Measurements from ENCODE around the gene ZNF440.
A peak's percentile ranks its signal among the peaks of the same experiment; 100 is the strongest.

Gene ZNF440

DNA sequence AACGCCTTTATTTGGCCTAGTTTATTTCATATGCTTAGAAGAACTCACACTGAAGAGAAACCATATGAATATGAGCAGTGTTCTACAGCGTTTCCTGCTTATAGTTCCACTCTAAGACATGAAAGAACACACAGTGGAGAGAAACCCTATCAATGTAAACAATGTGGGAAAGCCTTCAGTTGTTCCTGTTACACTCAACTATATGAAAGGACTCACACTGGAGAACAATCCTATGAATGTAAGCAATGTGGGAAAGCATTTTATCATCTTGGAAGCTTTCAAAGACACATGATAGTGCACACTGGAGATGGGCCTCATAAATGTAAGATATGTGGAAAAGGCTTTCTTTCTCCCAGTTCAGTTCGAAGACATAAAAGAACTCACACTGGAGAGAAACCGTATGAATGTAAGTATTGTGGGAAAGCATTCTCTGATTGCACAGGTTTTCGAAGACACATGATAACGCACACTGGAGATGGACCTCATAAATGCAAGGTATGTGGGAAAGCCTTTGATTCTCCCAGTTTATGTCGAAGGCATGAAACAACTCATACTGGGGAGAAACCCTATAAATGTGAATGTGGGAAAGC, 33.5 kb upstream of the ZNF440 start:
- DNase-seq (ENCODE audit: extremely low spot score), result no peak
- no peak for TF ChIP-seq ELF4 (IDR thresholded peaks at IDR 0.05)
- TF ChIP-seq ZNF384 (IDR thresholded peaks at IDR 0.05), result no peak
- TF ChIP-seq L3MBTL2 (conservative IDR thresholded peaks at IDR 0.05), result no peak
- TF ChIP-seq ARNT (IDR thresholded peaks at IDR 0.05), result no peak
- TF ChIP-seq FOXA1 (IDR thresholded peaks at IDR 0.05), result no peak
- TF ChIP-seq, protein P1, sequence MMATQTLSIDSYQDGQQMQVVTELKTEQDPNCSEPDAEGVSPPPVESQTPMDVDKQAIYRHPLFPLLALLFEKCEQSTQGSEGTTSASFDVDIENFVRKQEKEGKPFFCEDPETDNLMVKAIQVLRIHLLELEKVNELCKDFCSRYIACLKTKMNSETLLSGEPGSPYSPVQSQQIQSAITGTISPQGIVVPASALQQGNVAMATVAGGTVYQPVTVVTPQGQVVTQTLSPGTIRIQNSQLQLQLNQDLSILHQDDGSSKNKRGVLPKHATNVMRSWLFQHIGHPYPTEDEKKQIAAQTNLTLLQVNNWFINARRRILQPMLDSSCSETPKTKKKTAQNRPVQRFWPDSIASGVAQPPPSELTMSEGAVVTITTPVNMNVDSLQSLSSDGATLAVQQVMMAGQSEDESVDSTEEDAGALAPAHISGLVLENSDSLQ (IDR thresholded peaks at IDR 0.05), result no peak
- no peak for TF ChIP-seq SUZ12 (IDR thresholded peaks at IDR 0.05)
- no peak for TF ChIP-seq BHLHE40 (IDR thresholded peaks at IDR 0.05; ENCODE audit: borderline replicate concordance)
- no peak for TF ChIP-seq LEF1 (IDR thresholded peaks at IDR 0.05; ENCODE audit: borderline replicate concordance)
- no peak for TF ChIP-seq SP1 (IDR thresholded peaks at IDR 0.05)
- no peak for TF ChIP-seq TARDBP (IDR thresholded peaks at IDR 0.05)
- TF ChIP-seq FOXK2 (IDR thresholded peaks at IDR 0.05), result no peak
- no peak for TF ChIP-seq HDGF (IDR thresholded peaks at IDR 0.05; ENCODE audit: borderline replicate concordance)
- TF ChIP-seq NFRKB (IDR thresholded peaks at IDR 0.05), result no peak
- no peak for TF ChIP-seq CTBP1 (IDR thresholded peaks at IDR 0.05; ENCODE audit: borderline replicate concordance)
- ChIA-PET POLR2A (no interaction called here), CTCF (no interaction called here)

DNA sequence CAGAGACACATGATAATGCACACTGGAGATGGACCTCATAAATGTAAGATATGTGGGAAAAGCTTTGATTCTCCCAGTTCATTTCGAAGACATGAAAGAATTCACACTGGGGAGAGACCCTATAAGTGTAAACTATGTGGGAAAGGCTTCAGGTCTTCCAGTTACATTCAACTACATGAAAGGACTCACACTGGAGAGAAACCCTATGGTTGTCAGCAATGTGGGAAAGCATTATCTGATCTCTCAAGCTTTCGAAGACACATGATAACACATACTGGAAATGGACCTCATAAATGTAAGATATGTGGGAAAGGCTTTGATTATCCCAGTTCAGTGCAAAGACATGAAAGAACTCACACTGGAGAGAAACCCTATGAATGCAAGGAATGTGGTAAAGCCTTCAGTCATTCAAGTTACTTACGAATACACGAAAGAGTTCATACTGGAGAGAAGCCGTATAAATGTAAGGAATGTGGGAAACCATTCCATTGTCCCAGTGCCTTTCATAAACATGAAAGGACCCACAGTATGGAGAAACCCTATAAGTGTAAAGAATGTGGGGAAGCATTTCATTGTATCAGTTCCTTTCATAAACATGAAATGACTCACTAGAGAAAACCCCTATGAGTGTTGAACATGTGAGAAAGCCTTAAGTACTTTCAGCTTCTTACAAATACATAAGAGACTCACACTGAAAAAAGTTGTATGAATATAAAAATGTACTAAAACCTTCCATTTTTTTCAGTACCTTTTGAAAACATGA, 32.6 kb upstream of the ZNF440 start:
- ChIA-PET POLR2A (no interaction called here), CTCF (no interaction called here)
- no peak for DNase-seq (ENCODE audit: extremely low spot score)
- TF ChIP-seq ARNT (IDR thresholded peaks at IDR 0.05), result no peak
- no peak for TF ChIP-seq ELF4 (IDR thresholded peaks at IDR 0.05)
- no peak for TF ChIP-seq ZNF384 (IDR thresholded peaks at IDR 0.05)
- no peak for TF ChIP-seq SP1 (IDR thresholded peaks at IDR 0.05)
- no peak for TF ChIP-seq CTBP1 (IDR thresholded peaks at IDR 0.05; ENCODE audit: borderline replicate concordance)
- TF ChIP-seq FOXA1 (IDR thresholded peaks at IDR 0.05), result no peak
- TF ChIP-seq NFRKB (IDR thresholded peaks at IDR 0.05), result no peak
- no peak for TF ChIP-seq LEF1 (IDR thresholded peaks at IDR 0.05; ENCODE audit: borderline replicate concordance)

DNA sequence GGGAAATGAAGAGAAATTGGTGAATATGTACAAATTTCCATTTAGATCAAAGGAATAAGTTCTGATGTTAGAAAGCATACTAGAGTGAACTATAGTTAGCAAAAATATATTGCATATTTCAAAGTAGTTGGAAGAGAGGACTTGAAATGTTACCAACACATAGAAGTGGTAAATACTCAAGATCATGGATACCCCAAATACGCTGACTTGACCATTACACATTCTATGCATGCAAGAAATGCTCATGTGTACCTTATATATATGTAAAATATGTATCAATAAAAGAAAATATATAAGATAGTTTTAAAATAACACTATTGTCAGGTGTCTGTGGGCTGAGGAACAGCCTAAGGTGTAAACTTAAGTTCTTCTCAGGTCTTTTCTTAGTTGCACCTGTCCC, 30.3 kb upstream of the ZNF440 start:
- ChIA-PET POLR2A (no interaction called here), CTCF (no interaction called here)
- DNase-seq (ENCODE audit: extremely low spot score), result no peak
- TF ChIP-seq SUZ12 (IDR thresholded peaks at IDR 0.05), result no peak
- no peak for TF ChIP-seq CTBP1 (IDR thresholded peaks at IDR 0.05; ENCODE audit: borderline replicate concordance)
- TF ChIP-seq SP1 (IDR thresholded peaks at IDR 0.05), result no peak
- TF ChIP-seq L3MBTL2 (conservative IDR thresholded peaks at IDR 0.05), result no peak
- TF ChIP-seq FOXA1 (IDR thresholded peaks at IDR 0.05), result no peak
- TF ChIP-seq HDGF (IDR thresholded peaks at IDR 0.05; ENCODE audit: borderline replicate concordance), result no peak
- TF ChIP-seq ELF4 (IDR thresholded peaks at IDR 0.05), result no peak
- no peak for TF ChIP-seq TARDBP (IDR thresholded peaks at IDR 0.05)
- TF ChIP-seq LEF1 (IDR thresholded peaks at IDR 0.05; ENCODE audit: borderline replicate concordance), result no peak
- TF ChIP-seq FOXK2 (IDR thresholded peaks at IDR 0.05), result no peak

DNA sequence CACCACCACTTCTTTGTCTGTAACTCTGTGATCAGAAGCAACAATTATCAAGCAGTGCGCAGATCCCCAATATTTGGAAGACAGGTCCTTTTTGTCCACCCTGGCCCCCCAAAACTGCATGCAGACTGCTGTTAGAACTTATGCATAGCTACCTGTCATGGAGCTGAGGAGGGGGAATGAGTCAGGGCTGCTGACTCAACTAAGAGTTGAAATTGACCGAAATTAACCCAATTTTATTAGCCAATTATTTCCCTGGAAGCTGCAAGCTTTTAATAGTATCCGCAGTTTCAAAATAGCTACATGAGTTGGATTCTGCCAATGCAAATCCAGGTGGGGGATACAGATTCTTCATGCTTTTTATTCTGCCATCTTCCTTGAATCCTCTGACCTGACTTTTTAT, 29.7 kb upstream of the ZNF440 start:
- ChIA-PET CTCF (no interaction called here), POLR2A (no interaction called here)
- no peak for DNase-seq (ENCODE audit: extremely low spot score)
- no peak for TF ChIP-seq LEF1 (IDR thresholded peaks at IDR 0.05; ENCODE audit: borderline replicate concordance)

DNA sequence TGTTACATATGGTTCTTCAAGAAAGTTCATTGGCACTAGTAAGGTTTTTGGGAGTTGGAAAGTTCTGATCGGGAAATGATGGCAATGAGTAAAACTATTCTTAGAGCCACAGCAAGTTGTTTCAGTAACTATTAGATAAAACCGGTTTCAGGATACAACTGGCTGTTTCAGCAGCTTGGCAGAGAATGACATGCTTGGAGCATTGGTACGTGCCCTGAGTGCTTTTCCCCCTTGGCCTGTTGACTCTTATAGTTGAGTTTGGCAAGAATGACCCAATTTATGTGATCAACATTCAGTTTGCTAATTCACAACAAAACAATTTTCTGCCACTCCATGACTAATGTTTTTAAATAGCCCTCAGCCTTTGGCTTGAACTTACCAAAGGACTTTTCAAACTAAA, 26.5 kb upstream of the ZNF440 start:
- DNase-seq (ENCODE audit: extremely low spot score), result no peak
- ChIA-PET CTCF (no interaction called here), POLR2A (no interaction called here)
- TF ChIP-seq HDGF (IDR thresholded peaks at IDR 0.05; ENCODE audit: borderline replicate concordance) (no peak), LEF1 (IDR thresholded peaks at IDR 0.05; ENCODE audit: borderline replicate concordance) (no peak), SP1 (IDR thresholded peaks at IDR 0.05) (no peak), ELF4 (IDR thresholded peaks at IDR 0.05) (no peak), FOXA1 (IDR thresholded peaks at IDR 0.05) (no peak), SUZ12 (IDR thresholded peaks at IDR 0.05) (no peak), CTBP1 (IDR thresholded peaks at IDR 0.05; ENCODE audit: borderline replicate concordance) (no peak), BHLHE40 (IDR thresholded peaks at IDR 0.05; ENCODE audit: borderline replicate concordance) (no peak)
- TF ChIP-seq, protein P1 (IDR thresholded peaks at IDR 0.05), result no peak

DNA sequence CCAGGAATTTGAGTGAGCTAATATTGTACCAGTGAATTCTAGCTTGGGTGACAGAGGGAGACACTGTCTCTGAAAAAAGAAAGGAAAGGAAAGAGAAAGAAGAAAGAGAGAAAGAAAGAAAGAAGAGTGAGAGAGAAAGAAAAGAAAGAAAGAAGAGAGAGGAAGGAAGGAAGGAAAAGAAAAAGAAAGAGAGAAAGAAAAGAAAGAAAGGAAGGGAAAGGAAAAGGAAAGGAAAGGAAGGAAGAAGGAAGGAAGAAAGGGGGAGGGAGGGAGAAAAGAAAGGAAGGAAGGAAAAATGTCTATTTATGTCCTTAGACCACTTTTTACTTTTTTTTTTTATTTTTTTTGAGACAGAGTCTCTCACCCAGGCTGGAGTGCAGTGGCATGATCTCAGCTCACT, 21.1 kb upstream of the ZNF440 start:
- DNase-seq (ENCODE audit: extremely low spot score), result no peak
- no peak for TF ChIP-seq TARDBP (IDR thresholded peaks at IDR 0.05)
- TF ChIP-seq LEF1 (IDR thresholded peaks at IDR 0.05; ENCODE audit: borderline replicate concordance), result no peak
- TF ChIP-seq SUZ12 (IDR thresholded peaks at IDR 0.05), result no peak
- ChIA-PET CTCF (no interaction called here), POLR2A (no interaction called here)

DNA sequence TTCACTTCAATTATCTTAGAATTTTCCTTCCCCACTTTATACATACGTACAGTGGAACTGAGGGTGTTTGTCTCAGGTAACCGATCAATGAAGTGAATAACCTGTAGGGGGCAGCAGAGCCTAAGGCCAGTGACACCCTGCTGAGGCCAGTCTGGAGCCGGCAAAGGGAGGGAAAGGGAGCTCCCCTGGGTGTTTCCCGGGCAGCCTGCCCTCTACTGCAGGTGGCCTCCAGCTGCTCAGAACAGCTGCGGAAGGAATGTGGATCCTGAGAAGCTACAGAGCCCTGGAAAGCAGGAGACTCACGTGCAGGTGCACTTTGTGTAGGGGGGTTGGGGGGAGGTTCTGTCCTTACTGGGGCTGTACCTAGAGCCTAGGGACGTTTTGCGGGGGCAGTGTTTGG, 16.6 kb upstream of the ZNF440 start:
- DNase-seq (ENCODE audit: extremely low spot score), result peak; percentile 65
- CTCF ChIA-PET, result interaction anchor here (0.6 kb wide), 2 partner anchors 18 to 453 kb away, joined by 4 to 5 read pairs; no protein-coding TSS in a partner anchor
- POLR2A ChIA-PET, result no interaction called here
- TF ChIP-seq TARDBP (IDR thresholded peaks at IDR 0.05), result no peak
- TF ChIP-seq SP1 (IDR thresholded peaks at IDR 0.05), result no peak
- no peak for TF ChIP-seq LEF1 (IDR thresholded peaks at IDR 0.05; ENCODE audit: borderline replicate concordance)
- TF ChIP-seq, protein P1 (IDR thresholded peaks at IDR 0.05), result no peak
- TF ChIP-seq NFRKB (IDR thresholded peaks at IDR 0.05), result no peak
- TF ChIP-seq ELF4 (IDR thresholded peaks at IDR 0.05), result no peak
- TF ChIP-seq FOXK2 (IDR thresholded peaks at IDR 0.05), result no peak
- TF ChIP-seq HDGF (IDR thresholded peaks at IDR 0.05; ENCODE audit: borderline replicate concordance), result no peak
- no peak for TF ChIP-seq ZNF384 (IDR thresholded peaks at IDR 0.05)
- no peak for TF ChIP-seq FOXA1 (IDR thresholded peaks at IDR 0.05)
- TF ChIP-seq ARNT (IDR thresholded peaks at IDR 0.05), result no peak
- no peak for TF ChIP-seq CTBP1 (IDR thresholded peaks at IDR 0.05; ENCODE audit: borderline replicate concordance)
- TF ChIP-seq BHLHE40 (IDR thresholded peaks at IDR 0.05; ENCODE audit: borderline replicate concordance), result no peak
- TF ChIP-seq FOXM1 (IDR thresholded peaks at IDR 0.05; ENCODE audit: borderline replicate concordance), result no peak
- TF ChIP-seq SUZ12 (IDR thresholded peaks at IDR 0.05), result no peak
- TF ChIP-seq L3MBTL2 (conservative IDR thresholded peaks at IDR 0.05), result no peak

Measured in HEK293T (cell line).